ENCODE results near the gene GYS1.
A peak's percentile ranks its signal among the peaks of the same experiment; 100 is the strongest.
"Not testable (repeated sequence)": the region's sequence is repeated elsewhere in the genome, so short reads cannot be mapped to it uniquely, and the experiment has no call there.

GYS1 gene

GRCh38 chr19:48993175-48994034, at the start of gene GYS1, which contains the start of gene RUVBL2:
Gene GYS1, minus strand, starts transcription at chr19:48993309. Its CDS starts 197 bp downstream, at chr19:48993112.
Gene RUVBL2, plus strand, starts transcription at chr19:48993887. Its CDS starts 25 bp downstream, at chr19:48993912.
- DNase-seq (ENCODE audit: low read depth), result peak; percentile 99

- DNase-seq (ENCODE audit: low read depth), result not testable (repeated sequence)
These were observed 49.6 kb upstream of the GYS1 start for GRCh38 chr19:49042666-49043065.

GRCh38 chr19:49042177-49042576, 49.1 kb upstream of the GYS1 start:
- DNase-seq (ENCODE audit: low read depth), result no peak

GRCh38 chr19:49039736-49040135, 46.6 kb upstream of the GYS1 start:
- not testable (repeated sequence) for DNase-seq (ENCODE audit: low read depth)

- DNase-seq (ENCODE audit: low read depth), result not testable (repeated sequence)
These were observed 45.6 kb upstream of the GYS1 start for GRCh38 chr19:49038557-49039276.

GRCh38 chr19:49038111-49038510, 45.0 kb upstream of the GYS1 start:
- DNase-seq (ENCODE audit: low read depth), result not testable (repeated sequence)

- DNase-seq (ENCODE audit: low read depth), result not testable (repeated sequence)
These were observed 43.7 kb upstream of the GYS1 start, which contains the start of gene CGB1 for GRCh38 chr19:49036815-49037214. Gene CGB1, minus strand, starts transcription at chr19:49036895. Its CDS starts 184 bp downstream, at chr19:49036711.

GRCh38 chr19:49031642-49032301, 38.7 kb upstream of the GYS1 start, which contains the start of gene CGB2:
Gene CGB2, plus strand, starts transcription at chr19:49031890. Its CDS starts 206 bp downstream, at chr19:49032096.
- DNase-seq (ENCODE audit: low read depth), result peak; percentile 44

- not testable (repeated sequence) for DNase-seq (ENCODE audit: low read depth)
These were observed 37.2 kb upstream of the GYS1 start for GRCh38 chr19:49030323-49030722.

- not testable (repeated sequence) for DNase-seq (ENCODE audit: low read depth)
These were observed 36.6 kb upstream of the GYS1 start for GRCh38 chr19:49029749-49030148.

GRCh38 chr19:49028686-49029085, 35.6 kb upstream of the GYS1 start:
- not testable (repeated sequence) for DNase-seq (ENCODE audit: low read depth)

- not testable (repeated sequence) for DNase-seq (ENCODE audit: low read depth)
These were observed 32.5 kb upstream of the GYS1 start for GRCh38 chr19:49025599-49025998.

GRCh38 chr19:49025088-49025487, 32.0 kb upstream of the GYS1 start:
- DNase-seq (ENCODE audit: low read depth), result not testable (repeated sequence)

- not testable (repeated sequence) for DNase-seq (ENCODE audit: low read depth)
These were observed 31.1 kb upstream of the GYS1 start, which contains the start of gene CGB3 for GRCh38 chr19:49024233-49024632. Gene CGB3, minus strand, starts transcription at chr19:49024333. Its CDS starts 362 bp downstream, at chr19:49023971.

- DNase-seq (ENCODE audit: low read depth), result no peak
These were observed 29.0 kb upstream of the GYS1 start for GRCh38 chr19:49022116-49022515.

GRCh38 chr19:49020931-49021895, 28.1 kb upstream of the GYS1 start:
- no peak for DNase-seq (ENCODE audit: low read depth)

- DNase-seq (ENCODE audit: low read depth), result no peak
These were observed 27.2 kb upstream of the GYS1 start for GRCh38 chr19:49020342-49020741.

- DNase-seq (ENCODE audit: low read depth), result peak; percentile 19
These were observed 26.3 kb upstream of the GYS1 start for GRCh38 chr19:49019242-49019932.

GRCh38 chr19:49018388-49019241, 25.5 kb upstream of the GYS1 start:
- DNase-seq (ENCODE audit: low read depth), result not testable (repeated sequence)
